Activated CD8-positive, alpha-beta memory T cell treated with anti-CD3 and anti-CD28 coated beads for 36 hours (primary cell): ENCODE data around the gene SPRTN. TPM values are rescaled to one million over a fixed set of nuclear protein-coding genes. Genes with fewer than 3 reads are reported as not detected.

Source experiments
- CTCF ChIA-PET: fragments of 350-600 bp; sonication (Branson Sonifier 250); formaldehyde crosslinking; loops from one replicate; lab custom pipeline; 2021; ENCODE audit warnings: antibody characterized with exemption; lab: Charles Lee
- POLR2A ChIA-PET: fragments of 350-600 bp; sonication (Branson Sonifier 250); formaldehyde crosslinking; loops from one replicate; lab custom pipeline; 2021; ENCODE audit warnings: antibody characterized with exemption; lab: Charles Lee
- total RNA-seq, 2 experiments: library from RNA; stranded (reverse); gene quantifications; one replicate each; pipeline ENCODE4 v1.2.3, GENCODE V29; 2021

The SPRTN gene
- total RNA-seq, 2 experiments from 2014 or later, result 10.1 to 11.3 TPM

DNA sequence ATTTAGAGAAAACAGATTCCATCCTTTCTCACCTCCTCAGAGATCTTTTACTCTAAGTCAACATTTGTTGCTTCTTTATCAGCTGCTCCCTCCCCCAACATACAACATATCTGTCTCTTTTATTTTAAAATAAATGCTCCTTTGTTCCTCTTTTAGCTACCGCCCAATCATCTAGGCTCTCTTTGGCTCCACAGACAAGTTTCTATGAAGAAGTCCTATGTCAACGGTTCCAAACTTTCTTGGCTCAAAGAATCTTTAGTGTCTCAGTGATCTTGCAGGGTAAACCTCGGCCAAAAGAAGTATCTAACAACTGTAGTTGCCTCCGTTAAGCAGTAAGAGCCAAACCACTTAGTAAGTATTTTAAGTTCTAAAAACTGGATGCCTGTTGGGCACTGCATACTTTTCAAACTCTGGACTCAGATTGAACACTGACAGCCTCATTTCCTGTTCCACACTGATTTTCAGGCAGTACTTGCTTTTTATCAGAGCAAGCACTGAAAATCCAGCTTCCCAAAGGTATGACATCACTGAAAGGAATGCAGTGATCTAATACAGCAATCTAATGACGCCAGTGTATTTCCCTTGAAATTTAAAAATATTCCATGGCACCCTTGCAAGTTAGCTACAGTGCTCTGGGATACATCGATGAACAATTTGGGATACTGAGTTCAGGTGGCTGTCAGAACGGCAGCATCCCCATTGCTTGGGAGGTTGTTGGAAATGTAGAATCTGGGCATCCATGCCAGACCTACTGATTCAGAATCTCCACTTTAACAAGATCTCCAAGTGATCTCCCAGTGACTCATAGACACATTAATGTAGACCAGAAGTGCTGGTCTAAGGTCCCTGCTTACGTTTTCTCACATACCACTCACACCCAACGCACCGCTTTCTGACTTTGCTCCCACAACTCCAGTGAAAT, 57.2 kb downstream of the SPRTN start:
- ChIA-PET CTCF (no interaction called here), POLR2A (no interaction called here)

DNA sequence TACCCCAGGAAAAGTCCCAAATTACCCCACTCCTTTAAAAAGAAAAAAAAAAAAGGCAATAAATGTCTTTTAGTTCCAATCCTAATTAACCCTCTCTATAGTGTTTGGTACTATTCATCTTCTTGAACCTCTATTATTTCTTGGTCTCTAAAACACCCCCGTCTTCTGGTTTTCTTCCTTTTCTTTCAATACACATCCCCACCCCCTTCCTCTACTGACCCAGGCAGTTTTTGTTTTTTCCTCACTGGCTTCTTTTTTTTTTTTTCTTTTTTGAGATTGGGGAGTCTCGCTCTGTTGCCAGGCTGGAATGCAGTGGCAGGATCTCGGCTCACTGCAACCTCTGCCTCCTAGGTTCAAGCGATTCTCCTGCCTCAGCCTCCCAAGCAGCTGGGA, 57.9 kb downstream of the SPRTN start:
- POLR2A ChIA-PET, result no interaction called here
- CTCF ChIA-PET, result no interaction called here

DNA sequence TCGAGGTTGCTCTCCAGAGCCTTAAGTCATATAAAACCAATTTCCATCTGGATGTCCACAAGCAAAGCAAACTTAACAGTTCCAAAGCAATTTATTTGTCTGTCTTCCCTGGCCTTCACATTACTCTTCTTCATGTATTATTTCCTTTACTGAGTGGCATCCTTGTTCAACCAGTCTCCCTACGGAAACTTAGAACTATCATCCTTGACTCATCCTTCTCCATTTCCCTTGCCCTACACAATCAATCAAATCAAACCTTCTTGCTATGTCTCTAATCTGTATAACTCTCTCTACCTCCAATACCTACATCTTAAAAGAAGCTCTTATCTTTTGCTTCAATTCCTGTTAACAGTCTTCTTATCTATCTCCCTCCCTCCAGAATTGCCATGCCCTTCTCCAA, 58.5 kb downstream of the SPRTN start:
- CTCF ChIA-PET, result no interaction called here

DNA sequence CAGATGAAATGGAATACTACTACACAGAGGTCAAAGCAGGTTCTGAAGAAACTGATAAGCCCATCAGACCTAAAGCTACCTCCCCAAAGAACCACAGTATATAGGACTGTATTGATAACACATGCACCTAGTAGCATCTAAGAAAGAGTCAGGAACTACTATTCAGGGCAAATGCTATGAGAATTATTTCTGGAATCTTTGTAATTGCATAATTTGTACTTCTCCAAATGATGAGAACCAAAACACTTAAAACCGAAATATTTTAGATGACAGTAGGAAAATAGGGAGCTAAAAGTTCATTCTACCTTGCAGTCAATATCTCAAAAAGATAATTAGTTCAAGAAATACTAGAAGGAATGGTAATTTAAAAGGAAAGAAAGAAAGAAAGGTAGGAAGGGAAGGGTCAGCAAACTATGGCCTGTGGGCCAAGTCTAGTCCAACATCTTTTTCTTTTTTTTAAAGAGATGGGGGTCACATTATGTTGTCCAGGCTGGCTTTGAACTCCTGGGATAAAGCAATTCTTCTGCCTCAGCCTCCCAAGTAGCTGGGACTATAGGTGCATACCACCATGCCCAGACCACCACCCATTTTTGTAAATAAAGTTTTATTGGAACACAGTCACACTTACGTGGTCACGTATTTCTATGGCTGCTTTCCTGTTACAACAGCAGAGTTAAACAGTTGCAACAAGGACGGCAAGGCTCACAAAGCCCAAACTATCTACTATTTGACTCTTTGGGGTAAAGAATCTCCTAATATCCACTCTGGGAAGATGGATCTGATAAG, 60.0 kb downstream of the SPRTN start:
- ChIA-PET CTCF (no interaction called here), POLR2A (no interaction called here)

More for the DNA sequence above, 58.5 kb downstream of the SPRTN start:
- POLR2A ChIA-PET, result no interaction called here

DNA sequence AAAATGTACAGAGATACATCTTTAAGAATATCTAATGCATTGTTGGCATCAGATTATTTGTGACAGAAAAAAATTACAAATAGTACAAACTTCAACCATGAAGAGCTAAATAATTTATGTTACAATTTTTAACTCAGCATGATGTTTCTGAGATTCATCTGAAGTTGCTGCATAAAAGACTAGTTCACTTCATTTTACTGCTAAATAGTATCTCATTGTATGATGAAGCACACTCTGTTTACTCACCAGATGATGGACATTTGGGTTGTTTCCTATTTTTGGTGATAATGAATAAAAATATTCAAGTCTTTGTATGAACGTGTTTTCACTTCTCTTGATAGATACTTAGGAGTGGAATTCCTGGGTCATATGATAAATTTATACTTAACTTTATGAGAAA, 63.4 kb downstream of the SPRTN start:
- ChIA-PET POLR2A (no interaction called here), CTCF (no interaction called here)

DNA sequence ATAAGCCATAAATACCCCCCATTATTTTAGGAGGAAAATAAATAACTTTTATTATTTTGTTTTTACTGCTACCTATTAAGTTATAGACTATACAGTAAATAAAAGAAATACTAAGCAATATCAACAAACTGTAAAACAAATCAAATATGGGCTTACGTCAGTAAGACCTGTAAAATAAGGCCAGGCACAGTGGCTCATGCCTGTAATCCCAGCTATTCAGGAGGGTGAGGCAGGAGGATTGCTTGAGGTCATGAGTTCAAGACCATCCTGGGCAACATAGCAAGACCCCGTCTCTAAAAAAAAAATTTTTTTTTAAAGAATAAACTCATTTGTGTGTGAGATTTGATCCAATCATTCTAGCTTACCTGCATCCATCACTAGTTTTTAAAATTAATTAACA, 66.2 kb downstream of the SPRTN start:
- ChIA-PET CTCF (interaction anchor here (0.6 to 1.4 kb wide), 2 partner anchors 14 to 138 kb away, joined by 4 to 5 read pairs; no protein-coding TSS in a partner anchor), POLR2A (no interaction called here)

Other genes with a start within 250 kb of the SPRTN start
- not detected for gene TRIM67, start 176.2 kb upstream of the SPRTN start, total RNA-seq
- 10 to 100 TPM; 55.4 to 56.6 TPM for gene GNPAT, start 97.1 kb upstream of the SPRTN start, total RNA-seq
- 10 to 100 TPM; 13.3 to 13.6 TPM for gene EXOC8, start 441 bp upstream of the SPRTN start, total RNA-seq
- gene EGLN1, start 84.0 kb downstream of the SPRTN start, total RNA-seq, result 10 to 100 TPM; 36.0 to 37.8 TPM
- 10 to 100 TPM; 45.8 to 47.6 TPM for gene TSNAX, start 190.4 kb downstream of the SPRTN start, total RNA-seq